AG04450 (cell line): ENCODE data around the gene AGMO. TPM values are rescaled to one million over a fixed set of nuclear protein-coding genes. Genes with fewer than 3 reads are reported as not detected.

ENCODE experiments used
- CTCF ChIA-PET: fragments of 300-600, 350-600 bp; formaldehyde crosslinking; extraction: SDS; loops from one replicate; lab custom pipeline; 2022; ENCODE audit warnings: antibody characterized with exemption, inconsistent platforms; lab: Charles Lee
- POLR2A ChIA-PET: fragments of 350-600 bp; formaldehyde crosslinking; extraction: SDS; loops from one replicate; lab custom pipeline; 2021; ENCODE audit warnings: antibody characterized with exemption, inconsistent platforms; lab: Yijun Ruan, JAX
- DNase-seq: peaks from one replicate; pipeline ENCODE4 v3.0.0-alpha.2; 2011; ENCODE audit warnings: low read depth, low spot score
- H3K27ac ChIP-seq: one replicate; pipeline ENCODE4 v1.5.1; 2012; ENCODE audit warnings: low read depth, low read length, control low read depth
- H3K27me3 ChIP-seq: one replicate; pipeline ENCODE4 v1.6.0; 2012; ENCODE audit warnings: low read length; ENCODE audit not compliant: control insufficient read depth, insufficient read depth
- H3K4me3 ChIP-seq: 2 replicates; pipeline ENCODE4 v1.5.1; 2011; ENCODE audit warnings: mild to moderate bottlenecking, low read depth, low read length, control low read depth
- H3K9me3 ChIP-seq: 2 replicates; pipeline ENCODE4 v1.5.1; 2012; ENCODE audit warnings: low read length; ENCODE audit not compliant: control insufficient read depth, insufficient read depth
- polyA plus RNA-seq: library from polyadenylated mRNA; depleted of rRNA; stranded (reverse); fragments of >200 nt; gene quantifications from 2 replicates; pipeline ENCODE4 v1.2.3, GENCODE V29; 2011
- TF ChIP-seq, protein P1 (sequence below): IDR thresholded peaks from 2 replicates; pipeline ENCODE4 v1.5.1; 2011; ENCODE audit warnings: low read depth, low read length, control low read depth, inconsistent platforms

Gene AGMO
- polyA plus RNA-seq, 1 experiment = 0.10 TPM

GRCh38 chr7:15440482-15440881 lies 121.3 kb downstream of the AGMO start:
- ChIA-PET CTCF (no interaction called here), POLR2A (no interaction called here)
- Histone ChIP-seq H3K27ac (no peak overlapping the region), H3K4me3 (no peak overlapping the region), H3K27me3 (no peaks in the 10 kb centered on the region), H3K9me3 (no peaks in the 10 kb centered on the region)
- DNase-seq = no peak
- TF ChIP-seq, protein P1, sequence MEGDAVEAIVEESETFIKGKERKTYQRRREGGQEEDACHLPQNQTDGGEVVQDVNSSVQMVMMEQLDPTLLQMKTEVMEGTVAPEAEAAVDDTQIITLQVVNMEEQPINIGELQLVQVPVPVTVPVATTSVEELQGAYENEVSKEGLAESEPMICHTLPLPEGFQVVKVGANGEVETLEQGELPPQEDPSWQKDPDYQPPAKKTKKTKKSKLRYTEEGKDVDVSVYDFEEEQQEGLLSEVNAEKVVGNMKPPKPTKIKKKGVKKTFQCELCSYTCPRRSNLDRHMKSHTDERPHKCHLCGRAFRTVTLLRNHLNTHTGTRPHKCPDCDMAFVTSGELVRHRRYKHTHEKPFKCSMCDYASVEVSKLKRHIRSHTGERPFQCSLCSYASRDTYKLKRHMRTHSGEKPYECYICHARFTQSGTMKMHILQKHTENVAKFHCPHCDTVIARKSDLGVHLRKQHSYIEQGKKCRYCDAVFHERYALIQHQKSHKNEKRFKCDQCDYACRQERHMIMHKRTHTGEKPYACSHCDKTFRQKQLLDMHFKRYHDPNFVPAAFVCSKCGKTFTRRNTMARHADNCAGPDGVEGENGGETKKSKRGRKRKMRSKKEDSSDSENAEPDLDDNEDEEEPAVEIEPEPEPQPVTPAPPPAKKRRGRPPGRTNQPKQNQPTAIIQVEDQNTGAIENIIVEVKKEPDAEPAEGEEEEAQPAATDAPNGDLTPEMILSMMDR = no peak

GRCh38 chr7:15439853-15440252 lies 122.0 kb downstream of the AGMO start:
- Histone ChIP-seq H3K27ac (no peak overlapping the region), H3K9me3 (no peaks in the 10 kb centered on the region), H3K4me3 (no peak overlapping the region), H3K27me3 (no peaks in the 10 kb centered on the region)
- POLR2A ChIA-PET = no interaction called here
- TF ChIP-seq, protein P1 = no peak
- CTCF ChIA-PET = no interaction called here
- no peak for DNase-seq

GRCh38 chr7:15433151-15433550 lies 128.7 kb downstream of the AGMO start:
- H3K27ac ChIP-seq = no peak overlapping the region
- TF ChIP-seq, protein P1 = no peak
- no peak overlapping the region for H3K4me3 ChIP-seq
- H3K27me3 ChIP-seq = no peaks in the 10 kb centered on the region
- ChIA-PET POLR2A (no interaction called here), CTCF (interaction anchor here (0.9 kb wide), 1 partner anchor 638 kb away, joined by 3 read pairs; no protein-coding TSS in a partner anchor)
- H3K9me3 ChIP-seq = no peaks in the 10 kb centered on the region
- no peak for DNase-seq

DNA sequence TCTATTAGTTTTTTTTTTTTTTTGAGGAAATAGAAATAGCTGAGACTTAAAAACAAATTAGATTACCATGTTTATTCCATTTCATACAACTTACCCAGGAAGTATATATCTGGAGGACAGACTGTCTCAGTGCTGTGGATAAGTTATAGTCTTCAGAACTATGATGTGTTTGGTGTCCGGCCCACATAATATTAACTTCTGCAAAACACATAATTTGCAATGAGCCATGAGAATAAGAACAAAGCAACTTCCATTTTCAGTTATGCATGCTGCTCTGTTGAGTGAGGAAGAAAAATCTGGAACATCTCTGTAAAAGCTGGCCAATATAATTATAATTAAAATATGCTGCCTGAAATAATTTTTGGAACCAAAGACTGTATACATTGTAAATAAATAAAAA lies 130.9 kb downstream of the AGMO start:
- CTCF ChIA-PET = interaction anchor here (0.6 kb wide), 1 partner anchor 142 kb away, joined by 3 read pairs; no protein-coding TSS in a partner anchor
- TF ChIP-seq, protein P1 = no peak

DNA sequence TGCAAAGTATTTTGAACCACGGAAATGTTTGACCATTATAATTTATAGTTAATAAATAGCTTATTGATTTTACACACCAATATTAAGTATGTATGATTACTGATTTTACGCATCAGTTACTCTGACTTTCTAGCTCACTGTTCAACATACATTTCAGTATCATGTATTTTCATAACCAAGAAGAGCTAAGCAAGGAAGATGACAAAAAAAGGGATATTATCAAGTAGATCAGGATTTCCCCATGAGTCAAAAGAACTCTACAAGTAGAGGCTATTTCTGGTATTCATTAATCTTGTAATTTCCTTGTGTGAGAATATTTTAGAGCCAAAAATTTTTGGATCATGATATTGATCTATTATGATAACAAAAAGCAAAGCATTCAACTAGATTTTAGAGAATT lies 131.6 kb downstream of the AGMO start:
- TF ChIP-seq, protein P1 = no peak
- no peak for DNase-seq
- ChIA-PET CTCF (interaction anchor here (0.6 kb wide), 1 partner anchor 11 kb away, joined by 3 read pairs; no protein-coding TSS in a partner anchor), POLR2A (no interaction called here)
- Histone ChIP-seq H3K4me3 (no peak overlapping the region), H3K27me3 (no peaks in the 10 kb centered on the region), H3K9me3 (no peaks in the 10 kb centered on the region), H3K27ac (no peak overlapping the region)

More for the DNA sequence above, 130.9 kb downstream of the AGMO start:
- POLR2A ChIA-PET = no interaction called here
- Histone ChIP-seq H3K27ac (no peak overlapping the region), H3K4me3 (no peak overlapping the region), H3K9me3 (no peaks in the 10 kb centered on the region), H3K27me3 (no peaks in the 10 kb centered on the region)
- no peak for DNase-seq
